IMR-90 (cell line): ENCODE results near the gene HRH1.

Source experiments
- BHLHE40 ChIP-seq: fragments of 150-350 bp; IDR thresholded peaks from 2 replicates; pipeline ENCODE4 v1.6.1; 2016; ENCODE audit warnings: mild to moderate bottlenecking, low read depth, low read length
- MAFK ChIP-seq: IDR thresholded peaks from 2 replicates; pipeline ENCODE4 v1.6.1; 2012; ENCODE audit warnings: low read depth, low read length, improper control_type of control experiment
- POLR2A ChIP-seq: IDR thresholded peaks from 2 replicates; pipeline ENCODE4 v1.6.1; 2012; ENCODE audit warnings: mild to moderate bottlenecking, low read depth, low read length
- RCOR1 ChIP-seq: IDR thresholded peaks from 2 replicates; pipeline ENCODE4 v1.6.1; 2012; ENCODE audit warnings: mild to moderate bottlenecking, low read length, improper control_type of control experiment; ENCODE audit not compliant: insufficient replicate concordance
- RFX5 ChIP-seq: IDR thresholded peaks from 2 replicates; pipeline ENCODE4 v1.8.0; 2012; ENCODE audit warnings: low read depth, mild to moderate bottlenecking, low read length, moderate library complexity
- TF ChIP-seq, protein P1 (sequence below): conservative IDR thresholded peaks from 2 replicates; pipeline ENCODE4 v1.5.1; 2012; ENCODE audit warnings: mild to moderate bottlenecking, low read depth, low read length, improper control_type of control experiment

DNA sequence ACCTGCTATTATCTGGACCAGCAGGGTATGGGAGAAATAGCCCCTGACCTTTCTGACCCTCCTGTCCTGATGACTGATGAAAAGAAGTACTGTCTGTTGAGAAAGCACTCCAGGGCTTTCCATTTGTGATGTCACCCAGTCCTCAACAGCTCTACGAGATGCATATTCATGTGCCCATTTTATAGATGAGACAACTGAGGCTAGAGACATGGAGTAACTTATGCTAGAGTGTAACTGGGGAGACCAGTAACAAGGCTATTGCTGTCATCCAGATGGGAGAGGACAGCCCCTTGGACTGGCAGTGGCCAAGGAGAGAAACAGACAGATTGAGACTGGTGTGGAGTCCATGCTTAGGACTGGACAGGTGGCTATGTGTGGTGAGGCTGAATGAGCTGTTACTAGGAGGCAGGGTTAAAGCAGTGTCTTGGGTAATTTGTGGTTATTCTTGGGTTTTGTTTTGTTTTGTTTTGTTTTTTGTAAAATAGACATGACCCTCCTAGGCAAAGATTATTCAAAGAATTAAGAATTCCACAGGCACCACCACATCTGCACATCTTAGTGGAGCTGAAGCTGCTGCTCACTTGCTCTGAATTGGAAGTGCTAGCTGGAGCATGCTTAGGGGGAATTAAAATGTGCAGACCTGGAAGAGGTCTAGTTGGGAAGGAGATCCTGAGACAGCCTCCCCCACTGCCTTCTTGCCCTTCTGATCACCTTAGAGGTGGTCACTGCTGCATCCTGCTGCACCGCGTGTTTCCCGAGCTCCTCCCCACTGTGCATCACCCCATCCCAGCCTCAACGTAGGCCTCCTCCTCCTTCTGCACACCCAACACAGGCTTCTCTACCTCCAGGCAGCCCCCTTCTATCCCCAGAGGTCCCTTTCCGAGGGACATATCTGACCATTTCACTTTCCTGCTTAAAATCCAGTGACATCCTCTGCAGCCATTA is 8.4 kb downstream of the HRH1 start:
- TF ChIP-seq, protein P1, sequence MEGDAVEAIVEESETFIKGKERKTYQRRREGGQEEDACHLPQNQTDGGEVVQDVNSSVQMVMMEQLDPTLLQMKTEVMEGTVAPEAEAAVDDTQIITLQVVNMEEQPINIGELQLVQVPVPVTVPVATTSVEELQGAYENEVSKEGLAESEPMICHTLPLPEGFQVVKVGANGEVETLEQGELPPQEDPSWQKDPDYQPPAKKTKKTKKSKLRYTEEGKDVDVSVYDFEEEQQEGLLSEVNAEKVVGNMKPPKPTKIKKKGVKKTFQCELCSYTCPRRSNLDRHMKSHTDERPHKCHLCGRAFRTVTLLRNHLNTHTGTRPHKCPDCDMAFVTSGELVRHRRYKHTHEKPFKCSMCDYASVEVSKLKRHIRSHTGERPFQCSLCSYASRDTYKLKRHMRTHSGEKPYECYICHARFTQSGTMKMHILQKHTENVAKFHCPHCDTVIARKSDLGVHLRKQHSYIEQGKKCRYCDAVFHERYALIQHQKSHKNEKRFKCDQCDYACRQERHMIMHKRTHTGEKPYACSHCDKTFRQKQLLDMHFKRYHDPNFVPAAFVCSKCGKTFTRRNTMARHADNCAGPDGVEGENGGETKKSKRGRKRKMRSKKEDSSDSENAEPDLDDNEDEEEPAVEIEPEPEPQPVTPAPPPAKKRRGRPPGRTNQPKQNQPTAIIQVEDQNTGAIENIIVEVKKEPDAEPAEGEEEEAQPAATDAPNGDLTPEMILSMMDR = no peak
- no peak for TF ChIP-seq POLR2A
- TF ChIP-seq MAFK = no peak
- no peak for TF ChIP-seq BHLHE40
- no peak for TF ChIP-seq RFX5
- peak; percentile 69 for TF ChIP-seq RCOR1
